Measurements from ENCODE around the gene ARHGAP27. TPM values are rescaled to one million over a fixed set of nuclear protein-coding genes. Genes with fewer than 3 reads are reported as not detected.

ARHGAP27 gene
- total and polyA plus RNA-seq, 2 of the 13 experiments (the other 11 are each of a cell fraction or from before 2014, with no cell fraction given) = 15.5 to 18.9 TPM

DNA sequence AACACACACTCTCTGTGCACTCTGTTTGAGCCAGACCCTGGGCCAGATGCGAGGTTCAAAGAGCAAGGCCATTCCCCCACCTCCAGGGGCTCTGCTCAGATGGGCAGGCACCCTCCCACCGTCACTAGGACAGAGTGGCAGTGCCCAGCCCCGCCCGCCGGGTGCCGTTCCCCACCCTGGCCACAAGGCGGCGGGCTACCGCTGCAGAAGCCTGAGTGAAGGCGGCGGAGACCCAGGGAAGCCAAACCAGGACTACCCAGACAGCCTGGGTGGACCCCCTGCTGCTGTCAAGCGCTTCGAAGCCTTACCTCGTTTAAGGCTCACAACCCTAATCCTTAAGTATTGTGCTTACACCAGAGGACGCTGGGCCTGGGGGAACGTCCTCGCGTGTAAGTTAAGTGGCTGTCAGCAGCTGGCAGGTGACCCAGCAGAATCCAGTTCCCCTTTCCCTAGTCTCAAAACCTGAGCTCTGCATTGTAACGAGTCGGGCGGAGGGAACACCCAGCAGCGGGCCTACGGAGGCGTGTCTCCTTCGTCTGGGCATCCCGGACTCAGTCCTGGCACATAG, 4.5 kb downstream of the ARHGAP27 start (continued):
- no peak; the same call in 1 of the 2 replicates for TF ChIP-seq CAMTA2 (CRISPR knock-in tag; IDR thresholded peaks at IDR 0.05; ENCODE audit: borderline replicate concordance)
- TF ChIP-seq HHEX (CRISPR knock-in tag; IDR thresholded peaks at IDR 0.05) = no peak
- no peak for TF ChIP-seq PRMT3 (CRISPR knock-in tag; IDR thresholded peaks at IDR 0.05; ENCODE audit: borderline replicate concordance, low read depth)
- TF ChIP-seq, protein P1, sequence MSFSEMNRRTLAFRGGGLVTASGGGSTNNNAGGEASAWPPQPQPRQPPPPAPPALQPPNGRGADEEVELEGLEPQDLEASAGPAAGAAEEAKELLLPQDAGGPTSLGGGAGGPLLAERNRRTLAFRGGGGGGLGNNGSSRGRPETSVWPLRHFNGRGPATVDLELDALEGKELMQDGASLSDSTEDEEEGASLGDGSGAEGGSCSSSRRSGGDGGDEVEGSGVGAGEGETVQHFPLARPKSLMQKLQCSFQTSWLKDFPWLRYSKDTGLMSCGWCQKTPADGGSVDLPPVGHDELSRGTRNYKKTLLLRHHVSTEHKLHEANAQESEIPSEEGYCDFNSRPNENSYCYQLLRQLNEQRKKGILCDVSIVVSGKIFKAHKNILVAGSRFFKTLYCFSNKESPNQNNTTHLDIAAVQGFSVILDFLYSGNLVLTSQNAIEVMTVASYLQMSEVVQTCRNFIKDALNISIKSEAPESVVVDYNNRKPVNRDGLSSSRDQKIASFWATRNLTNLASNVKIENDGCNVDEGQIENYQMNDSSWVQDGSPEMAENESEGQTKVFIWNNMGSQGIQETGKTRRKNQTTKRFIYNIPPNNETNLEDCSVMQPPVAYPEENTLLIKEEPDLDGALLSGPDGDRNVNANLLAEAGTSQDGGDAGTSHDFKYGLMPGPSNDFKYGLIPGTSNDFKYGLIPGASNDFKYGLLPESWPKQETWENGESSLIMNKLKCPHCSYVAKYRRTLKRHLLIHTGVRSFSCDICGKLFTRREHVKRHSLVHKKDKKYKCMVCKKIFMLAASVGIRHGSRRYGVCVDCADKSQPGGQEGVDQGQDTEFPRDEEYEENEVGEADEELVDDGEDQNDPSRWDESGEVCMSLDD (CRISPR knock-in tag; IDR thresholded peaks at IDR 0.05; ENCODE audit: borderline replicate concordance) = no peak
- TF ChIP-seq SP5 (CRISPR knock-in tag; IDR thresholded peaks at IDR 0.05; ENCODE audit: borderline replicate concordance, low read depth) = peak; percentile 75; the same call in 1 of the 2 replicates
- TF ChIP-seq ZBTB7B (CRISPR knock-in tag; IDR thresholded peaks at IDR 0.05) = peak; percentile 79; the same call in 1 of the 2 replicates
- TF ChIP-seq ZSCAN25 (CRISPR knock-in tag; IDR thresholded peaks at IDR 0.05) = 0 out of 2 replicates have a peak, but pooled peaks have one; percentile 34
- peak; percentile 34; the same call in 1 of the 2 replicates for TF ChIP-seq ETV5 (CRISPR knock-in tag; IDR thresholded peaks at IDR 0.05; ENCODE audit: borderline replicate concordance)
- TF ChIP-seq U2AF1 (optimal IDR thresholded peaks at IDR 0.05; ENCODE audit: low read depth, low read length) = no peak
- 0 out of 2 replicates have a peak, but pooled peaks have one; percentile 26 for TF ChIP-seq ATF2 (CRISPR knock-in tag; IDR thresholded peaks at IDR 0.05)
- TF ChIP-seq ATAD3A (CRISPR knock-in tag; IDR thresholded peaks at IDR 0.05) = no peak
- no peak for TF ChIP-seq ATF1 (CRISPR knock-in tag; IDR thresholded peaks at IDR 0.05)
- TF ChIP-seq ZNF260 (CRISPR knock-in tag; IDR thresholded peaks at IDR 0.05; ENCODE audit: borderline replicate concordance, low read depth) = no peak
- TF ChIP-seq, protein P2, sequence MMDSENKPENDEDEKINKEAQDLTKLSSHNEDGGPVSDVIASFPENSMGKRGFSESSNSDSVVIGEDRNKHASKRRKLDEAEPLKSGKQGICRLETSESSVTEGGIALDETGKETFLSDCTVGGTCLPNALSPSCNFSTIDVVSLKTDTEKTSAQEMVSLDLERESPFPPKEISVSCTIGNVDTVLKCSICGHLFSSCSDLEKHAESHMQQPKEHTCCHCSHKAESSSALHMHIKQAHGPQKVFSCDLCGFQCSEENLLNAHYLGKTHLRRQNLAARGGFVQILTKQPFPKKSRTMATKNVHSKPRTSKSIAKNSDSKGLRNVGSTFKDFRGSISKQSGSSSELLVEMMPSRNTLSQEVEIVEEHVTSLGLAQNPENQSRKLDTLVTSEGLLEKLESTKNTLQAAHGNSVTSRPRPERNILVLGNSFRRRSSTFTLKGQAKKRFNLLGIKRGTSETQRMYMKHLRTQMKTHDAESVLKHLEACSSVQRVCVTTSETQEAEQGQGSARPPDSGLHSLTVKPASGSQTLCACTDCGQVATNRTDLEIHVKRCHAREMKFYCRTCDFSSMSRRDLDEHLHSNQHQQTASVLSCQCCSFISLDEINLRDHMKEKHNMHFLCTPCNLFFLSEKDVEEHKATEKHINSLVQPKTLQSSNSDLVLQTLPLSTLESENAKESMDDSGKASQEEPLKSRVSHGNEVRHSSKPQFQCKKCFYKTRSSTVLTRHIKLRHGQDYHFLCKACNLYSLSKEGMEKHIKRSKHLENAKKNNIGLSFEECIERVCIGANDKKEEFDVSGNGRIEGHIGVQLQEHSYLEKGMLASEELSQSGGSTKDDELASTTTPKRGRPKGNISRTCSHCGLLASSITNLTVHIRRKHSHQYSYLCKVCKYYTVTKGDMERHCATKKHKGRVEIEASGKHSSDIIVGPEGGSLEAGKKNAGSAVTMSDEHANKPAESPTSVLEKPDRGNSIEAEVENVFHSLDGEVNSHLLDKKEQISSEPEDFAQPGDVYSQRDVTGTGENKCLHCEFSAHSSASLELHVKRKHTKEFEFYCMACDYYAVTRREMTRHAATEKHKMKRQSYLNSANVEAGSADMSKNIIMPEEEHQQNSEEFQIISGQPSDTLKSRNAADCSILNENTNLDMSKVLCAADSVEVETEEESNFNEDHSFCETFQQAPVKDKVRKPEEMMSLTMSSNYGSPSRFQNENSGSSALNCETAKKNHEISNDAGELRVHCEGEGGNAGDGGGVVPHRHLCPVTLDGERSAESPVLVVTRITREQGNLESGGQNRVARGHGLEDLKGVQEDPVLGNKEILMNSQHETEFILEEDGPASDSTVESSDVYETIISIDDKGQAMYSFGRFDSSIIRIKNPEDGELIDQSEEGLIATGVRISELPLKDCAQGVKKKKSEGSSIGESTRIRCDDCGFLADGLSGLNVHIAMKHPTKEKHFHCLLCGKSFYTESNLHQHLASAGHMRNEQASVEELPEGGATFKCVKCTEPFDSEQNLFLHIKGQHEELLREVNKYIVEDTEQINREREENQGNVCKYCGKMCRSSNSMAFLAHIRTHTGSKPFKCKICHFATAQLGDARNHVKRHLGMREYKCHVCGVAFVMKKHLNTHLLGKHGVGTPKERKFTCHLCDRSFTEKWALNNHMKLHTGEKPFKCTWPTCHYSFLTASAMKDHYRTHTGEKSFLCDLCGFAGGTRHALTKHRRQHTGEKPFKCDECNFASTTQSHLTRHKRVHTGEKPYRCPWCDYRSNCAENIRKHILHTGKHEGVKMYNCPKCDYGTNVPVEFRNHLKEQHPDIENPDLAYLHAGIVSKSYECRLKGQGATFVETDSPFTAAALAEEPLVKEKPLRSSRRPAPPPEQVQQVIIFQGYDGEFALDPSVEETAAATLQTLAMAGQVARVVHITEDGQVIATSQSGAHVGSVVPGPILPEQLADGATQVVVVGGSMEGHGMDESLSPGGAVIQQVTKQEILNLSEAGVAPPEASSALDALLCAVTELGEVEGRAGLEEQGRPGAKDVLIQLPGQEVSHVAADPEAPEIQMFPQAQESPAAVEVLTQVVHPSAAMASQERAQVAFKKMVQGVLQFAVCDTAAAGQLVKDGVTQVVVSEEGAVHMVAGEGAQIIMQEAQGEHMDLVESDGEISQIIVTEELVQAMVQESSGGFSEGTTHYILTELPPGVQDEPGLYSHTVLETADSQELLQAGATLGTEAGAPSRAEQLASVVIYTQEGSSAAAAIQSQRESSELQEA (CRISPR knock-in tag; IDR thresholded peaks at IDR 0.05; ENCODE audit: not compliant biosample characterization) = peak; percentile 57
- no peak for TF ChIP-seq AGO1 (IDR thresholded peaks at IDR 0.05; ENCODE audit: low read depth, low read length, poor library complexity, severe bottlenecking)
- no peak for TF ChIP-seq ATF5 (CRISPR knock-in tag; IDR thresholded peaks at IDR 0.05; ENCODE audit: low read depth)

Measured in HepG2 (cell line).